PC-3 (cell line): ENCODE measurements around the gene PJA1. TPM values are rescaled to one million over a fixed set of nuclear protein-coding genes. Genes with fewer than 3 reads are reported as not detected.
A peak's percentile ranks its signal among the peaks of the same experiment; 100 is the strongest.

Source experiments
- ATAC-seq: fragments of 200-7000 bp; cut with Tn5 transposase; 2 replicates; pipeline ENCODE4 v1.9.1; 2020; ENCODE audit warnings: mild to moderate bottlenecking, moderate library complexity
- BruUV-seq: library from RNA; stranded (reverse); fragments of 400-500 nt; replicated peaks from 2 replicates; lab custom pipeline; 2021; lab: Mats Ljungman, UMichigan
- CTCF ChIA-PET: fragments of 300-600 bp; sonication (Branson Sonifier 250); formaldehyde crosslinking; loops from one replicate; lab custom pipeline; 2022; ENCODE audit warnings: antibody characterized with exemption; lab: Charles Lee
- POLR2A ChIA-PET: fragments of 300-600 bp; sonication (Branson Sonifier 250); formaldehyde crosslinking; loops from one replicate; lab custom pipeline; 2022; ENCODE audit warnings: antibody characterized with exemption; ENCODE audit not compliant: unreplicated experiment; lab: Charles Lee
- DNase-seq: peaks from one replicate; pipeline ENCODE4 v3.0.0-alpha.2; 2015
- H2AFZ ChIP-seq: fragments of 300-600 bp; sonication (generic); 2 replicates; pipeline ENCODE4 v1.6.0; 2016; ENCODE audit warnings: antibody characterized with exemption, low read length
- H3F3A ChIP-seq: fragments of 300-600 bp; sonication (generic); one replicate; pipeline ENCODE4 v1.6.0; 2017; ENCODE audit warnings: antibody characterized with exemption, low read length, control low read depth, mild to moderate bottlenecking; ENCODE audit not compliant: unreplicated experiment
- H3K27ac ChIP-seq: fragments of 300-600 bp; sonication (generic); 2 replicates; pipeline ENCODE4 v1.5.1; 2016; ENCODE audit warnings: mild to moderate bottlenecking, low read length
- H3K27me3 ChIP-seq: fragments of 300-600 bp; sonication (generic); 2 replicates; pipeline ENCODE4 v1.6.1; 2016; ENCODE audit warnings: low read length, mixed read lengths
- H3K36me3 ChIP-seq: fragments of 300-600 bp; sonication (generic); 2 replicates; pipeline ENCODE4 v1.6.1; 2016; ENCODE audit warnings: low read depth, mixed run types, low read length, mixed read lengths
- H3K4me1 ChIP-seq: fragments of 300-600 bp; sonication (generic); 2 replicates; pipeline ENCODE4 v1.5.1; 2016; ENCODE audit warnings: low read length; ENCODE audit not compliant: insufficient read depth
- H3K4me2 ChIP-seq: fragments of 300-600 bp; sonication (generic); 2 replicates; pipeline ENCODE4 v1.6.0; 2016; ENCODE audit warnings: low read length
- H3K4me3 ChIP-seq: fragments of 300-600 bp; sonication (generic); 2 replicates; pipeline ENCODE4 v1.5.1; 2016; ENCODE audit warnings: mild to moderate bottlenecking, low read length, mixed read lengths
- H3K79me2 ChIP-seq: fragments of 300-600 bp; sonication (generic); 2 replicates; pipeline ENCODE4 v1.6.1; 2017; ENCODE audit warnings: low read length, mixed read lengths
- H3K9ac ChIP-seq: fragments of 300-600 bp; sonication (generic); 2 replicates; pipeline ENCODE4 v1.6.0; 2016; ENCODE audit warnings: mild to moderate bottlenecking, low read length
- H3K9me2 ChIP-seq: fragments of 300-600 bp; sonication (generic); replicated peaks from 2 replicates; pipeline ENCODE4 v1.6.1; 2016; ENCODE audit warnings: mixed run types, low read length, mixed read lengths
- H3K9me3 ChIP-seq: fragments of 300-600 bp; sonication (generic); 2 replicates; pipeline ENCODE4 v1.6.1; 2016; ENCODE audit warnings: low read length, mixed read lengths
- H4K20me1 ChIP-seq: fragments of 300-600 bp; sonication (generic); 2 replicates; pipeline ENCODE4 v1.6.1; 2016; ENCODE audit warnings: low read length, mixed read lengths
- CTCF ChIP-seq: fragments of 300-600 bp; sonication (generic); conservative IDR thresholded peaks from 2 replicates; pipeline ENCODE4 v1.5.1; 2017; ENCODE audit warnings: antibody characterized with exemption, low read depth, mild to moderate bottlenecking, low read length
- EZH2 ChIP-seq: fragments of 300-600 bp; sonication (generic); IDR thresholded peaks from one replicate; pipeline ENCODE4 v1.6.1; 2017; ENCODE audit warnings: antibody characterized with exemption, mild to moderate bottlenecking, low read length; ENCODE audit not compliant: unreplicated experiment
- EZH2phosphoT487 ChIP-seq: fragments of 300-600 bp; sonication (generic); IDR thresholded peaks from 2 replicates; pipeline ENCODE4 v1.6.1; 2018; ENCODE audit warnings: mild to moderate bottlenecking, antibody characterized with exemption, low read length, borderline replicate concordance
- intact Hi-C: fragments of 100-400 bp; cut with micrococcal nuclease; formaldehyde crosslinking; loops from 2 replicates; pipeline ENCODE4 v1.9.0; 2023
- total RNA-seq: library from RNA; depleted of rRNA; stranded (reverse); fragments of >200 nt; gene quantifications from 2 replicates; pipeline ENCODE4 v1.2.3, GENCODE V29; 2014

Gene PJA1
- total RNA-seq, 1 experiment from 2014 or later, result 37.6 TPM

GRCh38 chrX:69161371-69161770, 3.9 kb downstream of the PJA1 start:
- Histone ChIP-seq H3K9ac (no peak overlapping the region), H4K20me1 (no peaks in the 10 kb centered on the region), H3K4me3 (no peak overlapping the region), H3K4me2 (no peak overlapping the region), H2AFZ (no peak overlapping the region), H3K9me2 (no peaks in the 10 kb centered on the region), H3K36me3 (no peaks in the 10 kb centered on the region), H3K4me1 (peaks cover 18% of the 10 kb centered on the region), H3F3A (no peaks in the 10 kb centered on the region), H3K27me3 (no peaks in the 10 kb centered on the region), H3K79me2 (peaks cover 14% of the 10 kb centered on the region), H3K9me3 (no peaks in the 10 kb centered on the region), H3K27ac (no peak overlapping the region)
- DNase-seq, result no peak
- no peak for TF ChIP-seq CTCF
- TF ChIP-seq EZH2, result no peak
- TF ChIP-seq EZH2phosphoT487, result no peak
- CTCF ChIA-PET, result no interaction called here
- no TSS peak for BruUV-seq
- ATAC-seq, result no peak
- intact Hi-C loops, result no loop called here
- POLR2A ChIA-PET, result no interaction called here

- ATAC-seq, result peak; percentile 81
- TF ChIP-seq CTCF (peak; percentile 71), EZH2 (no peak)
- no peak overlapping the region for H3K4me2 ChIP-seq
- CTCF ChIA-PET, result interaction anchor here (0.7 kb wide), 1 partner anchor 25 kb away, joined by 3 read pairs; no protein-coding TSS in a partner anchor
- H3K4me3 ChIP-seq, result no peak overlapping the region
- no TSS peak for BruUV-seq
- H3K27ac ChIP-seq, result no peak overlapping the region
- H3K27me3 ChIP-seq, result no peaks in the 10 kb centered on the region
- H3F3A ChIP-seq, result no peaks in the 10 kb centered on the region
- POLR2A ChIA-PET, result no interaction called here
- H3K36me3 ChIP-seq, result no peaks in the 10 kb centered on the region
- peaks cover 12% of the 10 kb centered on the region for H3K4me1 ChIP-seq
- no peak overlapping the region for H2AFZ ChIP-seq
- no peaks in the 10 kb centered on the region for H3K9me2 ChIP-seq
- H3K9ac ChIP-seq, result no peak overlapping the region
- H4K20me1 ChIP-seq, result no peaks in the 10 kb centered on the region
- intact Hi-C loops, result loop anchor here (10.0 kb wide), 1 partner anchor 124 kb away; no protein-coding TSS in a partner anchor
- DNase-seq, result peak; percentile 73
- H3K79me2 ChIP-seq, result no peaks in the 10 kb centered on the region
- no peaks in the 10 kb centered on the region for H3K9me3 ChIP-seq
Observed at GRCh38 chrX:69158166-69158980, 6.9 kb downstream of the PJA1 start.

GRCh38 chrX:69156638-69157037, 8.6 kb downstream of the PJA1 start:
- peaks cover 29% of the 10 kb centered on the region for H3K4me1 ChIP-seq
- no peaks in the 10 kb centered on the region for H3K27me3 ChIP-seq
- H3F3A ChIP-seq, result no peaks in the 10 kb centered on the region
- H3K4me3 ChIP-seq, result no peak overlapping the region
- CTCF ChIA-PET, result no interaction called here
- no peak overlapping the region for H3K27ac ChIP-seq
- no peak for DNase-seq
- no peak overlapping the region for H3K9ac ChIP-seq
- no peaks in the 10 kb centered on the region for H3K9me2 ChIP-seq
- TF ChIP-seq EZH2phosphoT487, result no peak
- TF ChIP-seq EZH2, result no peak
- no peak for TF ChIP-seq CTCF
- no TSS peak for BruUV-seq
- H3K4me2 ChIP-seq, result no peak overlapping the region
- no peak overlapping the region for H2AFZ ChIP-seq
- no peaks in the 10 kb centered on the region for H4K20me1 ChIP-seq
- no peaks in the 10 kb centered on the region for H3K36me3 ChIP-seq
- no peaks in the 10 kb centered on the region for H3K79me2 ChIP-seq
- no peaks in the 10 kb centered on the region for H3K9me3 ChIP-seq
- POLR2A ChIA-PET, result no interaction called here
- intact Hi-C loops, result loop anchor here (10.0 kb wide), 1 partner anchor 122 kb away; no protein-coding TSS in a partner anchor
- ATAC-seq, result no peak
